Stomach (tissue), 9 donors: ENCODE results near the gene POLD4. TPM values are rescaled to one million over a fixed set of nuclear protein-coding genes. Genes with fewer than 3 reads are reported as not detected.

Source experiments
- DNase-seq, 2 donors: peaks; one replicate each; pipeline versions ENCODE4 v3.0.0 to v3.0.0-alpha.2; 2013 to 2019
- H3K27ac ChIP-seq, 5 donors: fragments of 200-600 bp in 4 of 5; sonication (generic) in 4 of 5; one replicate each; pipeline ENCODE4 v1.5.1; 2013 to 2019; ENCODE audit warnings: mild to moderate bottlenecking in 1 of 5, moderate library complexity in 1 of 5
- H3K27me3 ChIP-seq, 3 donors: fragments of 200-600 bp; sonication (generic); one replicate each; pipeline ENCODE4 v1.5.1; 2017 to 2019; ENCODE audit warnings: mixed run types in 1 of 3
- H3K36me3 ChIP-seq, 4 donors: fragments of 200-600 bp; sonication (generic); 1 replicate in 3 of 4; 2 replicates in 1 of 4; pipeline ENCODE4 v1.5.1; 2016 to 2019
- H3K4me1 ChIP-seq, 4 donors: fragments of 200-600 bp; sonication (generic); one replicate each; pipeline ENCODE4 v1.5.1; 2016 to 2019
- H3K4me3 ChIP-seq, 4 donors: fragments of 200-600 bp; sonication (generic) in 3 of 4; one replicate each; pipeline ENCODE4 v1.5.1; 2016 to 2019; ENCODE audit warnings: mild to moderate bottlenecking in 1 of 4
- H3K9me3 ChIP-seq, 4 donors: fragments of 200-600 bp; sonication (generic); one replicate each; pipeline ENCODE4 v1.5.1; 2016 to 2019
- EP300 ChIP-seq: sonication (generic); formaldehyde crosslinking; IDR thresholded peaks from one replicate; pipeline ENCODE4 v1.6.1; 2017; ENCODE audit warnings: antibody characterized with exemption
- POLR2A ChIP-seq, 4 donors: fragments of 450-650 bp; IDR thresholded peaks; one replicate each; pipeline ENCODE4 v1.6.1; 2016; ENCODE audit warnings: antibody characterized with exemption in 4 of 4, control low read depth in 2 of 4, mild to moderate bottlenecking in 1 of 4, moderate library complexity in 1 of 4
- POLR2AphosphoS5 ChIP-seq, 3 donors: sonication (generic); formaldehyde crosslinking; IDR thresholded peaks; one replicate each; pipeline ENCODE4 v1.6.1; 2016; ENCODE audit warnings: antibody characterized with exemption in 3 of 3
- WGBS, 5 donors: extraction: QIAGEN DNeasy Blood & Tissue Kit in 3 of 5; methylation state at CpG; one replicate each; pipeline versions ENCODE4 v1.1.5 to v1.1.7; 2013 to 2018; 5-methylcytosine and 5-hydroxymethylcytosine counted together
- intact Hi-C: fragments of 100-400 bp; cut with DNase I; formaldehyde crosslinking; loops from one replicate; pipeline ENCODE4 v1.15.1; 2023; ENCODE audit warnings: low total_unique reads
- polyA plus RNA-seq, 3 donors: library from polyadenylated mRNA; stranded (reverse); fragments of 200-250 nt; gene quantifications; one replicate each; pipeline ENCODE4 v1.2.3, GENCODE V29; 2013
- total RNA-seq, 5 donors: library from RNA; depleted of rRNA; stranded (reverse); fragments of >200 nt; gene quantifications; one replicate each; pipeline versions ENCODE4 v1.1.0 to v1.2.3, GENCODE V29; 2014 to 2016
- TF ChIP-seq, protein P1 (sequence below), 7 experiments: fragments of 450-650 bp in 4 of 7; fragments of 200-600 bp in 3 of 7; sonication (generic) in 3 of 7; IDR thresholded peaks; one replicate each; pipeline ENCODE4 v1.5.1; 2016 to 2019; ENCODE audit warnings: antibody characterized with exemption in 7 of 7, control low read depth in 2 of 7, mild to moderate bottlenecking in 1 of 7
- donor health status: healthy with polysubstance abuse.
- donor health status: Bipolar disorder and iron deficiency.
- donor health status: healthy.

POLD4 gene
- total and polyA plus RNA-seq, 8 donors: 13.8 to 316 (median 109) TPM

DNA sequence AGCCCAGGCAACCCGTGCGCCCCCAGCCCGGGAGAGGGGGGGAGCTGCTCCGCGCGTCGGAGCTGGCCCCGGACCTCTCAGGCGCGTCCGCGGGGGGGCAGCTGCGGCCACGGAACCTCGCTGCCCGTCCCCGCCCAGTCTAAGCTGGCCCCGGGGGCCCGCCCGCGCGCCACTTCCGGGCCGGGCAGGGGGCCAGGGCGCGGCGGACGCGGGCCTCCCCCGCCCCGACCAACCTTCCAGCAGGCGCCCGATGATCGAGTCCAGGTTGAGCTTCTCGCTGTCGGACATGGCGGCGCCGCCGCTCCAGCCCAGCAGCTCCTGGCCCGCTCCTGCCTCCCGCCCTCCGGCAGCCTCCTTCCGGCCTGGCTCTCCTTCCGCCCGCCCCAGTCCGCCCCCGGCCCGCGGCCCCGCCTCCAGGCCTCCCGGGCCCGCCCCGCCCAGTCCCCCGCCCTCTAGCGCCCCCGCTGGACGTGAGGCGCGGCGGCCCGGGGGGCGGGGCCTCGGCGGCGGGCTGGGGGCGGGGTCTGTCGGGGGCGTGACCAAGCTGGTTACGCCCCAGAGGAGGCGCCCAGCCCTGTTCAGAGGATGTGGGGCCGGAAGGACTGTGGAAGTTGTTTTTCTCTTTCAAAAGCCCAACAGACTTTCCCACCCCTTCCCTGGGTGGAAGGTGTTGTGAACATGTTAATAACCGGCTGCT lies 48.3 kb upstream of the POLD4 start, which contains the start of gene PPP1CA:
PPP1CA (minus strand) TSS at position 364 of the 697 bp plus-strand sequence; CDS start at position 288, 76 bp downstream.
- H3K4me1 ChIP-seq: peaks cover 31 to 62% (median 56%) of the 10 kb centered on the region in 4 donors
- peak within 1 kb of the TSS; percentile 77 to 98 (median 88) for H3K4me3 ChIP-seq
- TF ChIP-seq POLR2A (IDR thresholded peaks at IDR 0.05) (peak in 1 of 4 donors; percentile 0), POLR2AphosphoS5 (IDR thresholded peaks at IDR 0.05) (peak; percentile 7 to 81 (median 76)), EP300 (no peak)
- TF ChIP-seq, protein P1, sequence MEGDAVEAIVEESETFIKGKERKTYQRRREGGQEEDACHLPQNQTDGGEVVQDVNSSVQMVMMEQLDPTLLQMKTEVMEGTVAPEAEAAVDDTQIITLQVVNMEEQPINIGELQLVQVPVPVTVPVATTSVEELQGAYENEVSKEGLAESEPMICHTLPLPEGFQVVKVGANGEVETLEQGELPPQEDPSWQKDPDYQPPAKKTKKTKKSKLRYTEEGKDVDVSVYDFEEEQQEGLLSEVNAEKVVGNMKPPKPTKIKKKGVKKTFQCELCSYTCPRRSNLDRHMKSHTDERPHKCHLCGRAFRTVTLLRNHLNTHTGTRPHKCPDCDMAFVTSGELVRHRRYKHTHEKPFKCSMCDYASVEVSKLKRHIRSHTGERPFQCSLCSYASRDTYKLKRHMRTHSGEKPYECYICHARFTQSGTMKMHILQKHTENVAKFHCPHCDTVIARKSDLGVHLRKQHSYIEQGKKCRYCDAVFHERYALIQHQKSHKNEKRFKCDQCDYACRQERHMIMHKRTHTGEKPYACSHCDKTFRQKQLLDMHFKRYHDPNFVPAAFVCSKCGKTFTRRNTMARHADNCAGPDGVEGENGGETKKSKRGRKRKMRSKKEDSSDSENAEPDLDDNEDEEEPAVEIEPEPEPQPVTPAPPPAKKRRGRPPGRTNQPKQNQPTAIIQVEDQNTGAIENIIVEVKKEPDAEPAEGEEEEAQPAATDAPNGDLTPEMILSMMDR (IDR thresholded peaks at IDR 0.05): peak in 3 of 7 experiments; percentile 40 to 86 (median 49)
- DNase-seq: peak; percentile 93 to 97
- peaks cover 0 to 27% (median 0%) of the 10 kb centered on the region in 3 donors for H3K27me3 ChIP-seq
- no peaks in the 10 kb centered on the region for H3K9me3 ChIP-seq
- 0 to 1% (median 1%) methylated on average over 16 to 73 of the region's 73 CpGs for WGBS, 5 donors
- H3K27ac ChIP-seq: peak within 1 kb of the TSS; percentile 92 to 98 (median 96)
- intact Hi-C loops: no loop called here
- H3K36me3 ChIP-seq: peaks cover 28 to 40% (median 35%) of the 10 kb centered on the region in 4 donors

DNA sequence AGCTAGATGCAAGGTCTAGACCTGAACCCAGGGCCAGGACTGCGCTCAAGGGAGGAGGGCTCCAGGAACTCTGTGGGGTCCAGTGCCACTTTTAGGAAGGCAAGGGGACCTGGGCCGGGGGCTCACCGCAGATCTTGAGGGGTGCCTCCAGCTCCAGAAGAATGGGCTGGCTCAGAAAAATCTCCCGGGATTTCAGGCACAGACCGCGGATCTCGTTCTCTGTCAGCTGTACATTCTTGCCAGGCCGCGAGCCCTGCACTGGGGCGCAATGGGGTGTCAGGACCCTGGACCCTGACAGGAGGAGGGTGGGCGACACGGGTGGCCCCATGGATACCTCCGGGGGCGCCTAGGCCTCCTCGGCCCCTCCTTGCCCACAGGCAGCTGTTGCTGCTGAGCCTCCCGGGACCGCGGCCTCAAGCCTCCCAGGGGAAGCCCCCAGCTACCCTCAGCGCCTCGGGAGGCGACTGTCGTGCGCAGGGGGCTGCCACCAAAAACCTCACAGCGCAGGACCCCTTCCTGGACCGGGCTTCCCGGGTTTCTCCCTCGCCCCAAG lies 47.7 kb upstream of the POLD4 start:
- no peaks in the 10 kb centered on the region for H3K9me3 ChIP-seq
- peak overlapping the region; percentile 92 to 98 (median 96) for H3K27ac ChIP-seq
- peaks cover 28 to 47% (median 41%) of the 10 kb centered on the region in 4 donors for H3K36me3 ChIP-seq
- peaks cover 31 to 65% (median 59%) of the 10 kb centered on the region in 4 donors for H3K4me1 ChIP-seq
- no peak for DNase-seq
- H3K4me3 ChIP-seq: peak overlapping the region; percentile 77 to 98 (median 88)
- WGBS, 5 donors: 0 to 4% (median 2%) methylated on average over 11 to 27 of the region's 27 CpGs
- intact Hi-C loops: no loop called here
- peaks cover 0 to 21% (median 0%) of the 10 kb centered on the region in 3 donors for H3K27me3 ChIP-seq
- TF ChIP-seq POLR2A (IDR thresholded peaks at IDR 0.05): no peak
- TF ChIP-seq, protein P1 (IDR thresholded peaks at IDR 0.05): no peak

- no peaks in the 10 kb centered on the region for H3K9me3 ChIP-seq
- peaks cover 28 to 53% (median 47%) of the 10 kb centered on the region in 4 donors for H3K36me3 ChIP-seq
- peak overlapping the region in 4 of 5 donors; percentile 92 to 98 (median 96) for H3K27ac ChIP-seq
- H3K4me3 ChIP-seq: peak overlapping the region; percentile 77 to 98 (median 88)
- H3K4me1 ChIP-seq: peaks cover 31 to 65% (median 57%) of the 10 kb centered on the region in 4 donors
- H3K27me3 ChIP-seq: peaks cover 0 to 15% (median 0%) of the 10 kb centered on the region in 3 donors
- DNase-seq: peak in 1 of 2 donors; percentile 68
- WGBS, 5 donors: 15 to 29% (median 24%) methylated on average over 18 to 23 of the region's 23 CpGs
- intact Hi-C loops: no loop called here
- TF ChIP-seq, protein P1 (IDR thresholded peaks at IDR 0.05): no peak
- TF ChIP-seq POLR2AphosphoS5 (IDR thresholded peaks at IDR 0.05): no peak
- TF ChIP-seq POLR2A (IDR thresholded peaks at IDR 0.05): no peak
- no peak for TF ChIP-seq EP300
Measured at GRCh38 chr11:67400251-67400941, 47.0 kb upstream of the POLD4 start.
